ENCODE data around the gene NPHP4. TPM values are rescaled to one million over a fixed set of nuclear protein-coding genes. Genes with fewer than 3 reads are reported as not detected.

NPHP4 gene
- total and polyA plus RNA-seq, 2 donors (not counting 3 experiments of a cell fraction or from before 2014, with no cell fraction given), result 4.4 to 11.7 TPM

DNA sequence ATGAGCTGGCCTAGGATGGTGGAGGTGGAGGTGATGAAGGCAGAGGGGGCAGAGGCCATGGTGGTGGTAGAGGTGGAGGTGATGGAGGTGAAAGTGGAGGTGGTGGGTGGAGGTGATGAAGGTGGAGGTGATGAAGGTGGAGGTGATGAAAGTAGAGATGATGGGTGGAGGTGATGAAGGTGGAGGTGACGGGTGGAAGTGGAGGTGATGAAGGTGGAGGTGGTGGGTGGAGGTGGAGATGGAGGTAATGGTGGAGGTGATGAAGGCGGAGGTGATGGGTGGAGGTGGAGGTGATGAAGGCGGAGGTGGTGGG lies 19.7 kb upstream of the NPHP4 start:
- ChIA-PET CTCF (no interaction called here), POLR2A (no interaction called here)
- dilution Hi-C loops (cut with MboI; ENCODE audit: extremely low pct_ligation_motif_present, low sequenced_read_pairs) (no loop called here), intact Hi-C loops (cut with micrococcal nuclease) (no loop called here)
- no peaks in the 10 kb centered on the region for H3K9me1 ChIP-seq (replicated peaks; ENCODE audit: control insufficient read depth, extremely low read depth, insufficient read depth, low read length)
- H3K4me3 ChIP-seq (replicated peaks in 1 of 3; ENCODE audit: insufficient read depth in 1 of 3, low read depth in 1 of 3, low read length in 3 of 3), result no peak overlapping the region
- no peaks in the 10 kb centered on the region for H3K27me3 ChIP-seq (ENCODE audit: control insufficient read depth in 2 of 2, insufficient read depth in 2 of 2, low read length in 2 of 2)
- TF ChIP-seq POLR2AphosphoS5 (IDR thresholded peaks at IDR 0.05; ENCODE audit: insufficient read depth, low read depth, low read length) (no peak), MYC (IDR thresholded peaks at IDR 0.05; ENCODE audit: low read depth, low read length) (no peak), GATA2 (IDR thresholded peaks at IDR 0.05; ENCODE audit: insufficient read depth, insufficient read length, low read depth, low read length) (no peak), MAX (IDR thresholded peaks at IDR 0.05; ENCODE audit: insufficient read depth, insufficient read length) (no peak), JUN (IDR thresholded peaks at IDR 0.05; ENCODE audit: borderline replicate concordance, insufficient read depth, insufficient read length, low read depth) (no peak), EZH2 (IDR thresholded peaks at IDR 0.05; ENCODE audit: borderline replicate concordance, low read depth, low read length, severe bottlenecking) (no peak), FOS (IDR thresholded peaks at IDR 0.05; ENCODE audit: borderline replicate concordance, insufficient read depth, low read length) (no peak), POLR2A (IDR thresholded peaks at IDR 0.05; ENCODE audit: low read depth, low read length) (no peak)
- TF ChIP-seq, protein P1, sequence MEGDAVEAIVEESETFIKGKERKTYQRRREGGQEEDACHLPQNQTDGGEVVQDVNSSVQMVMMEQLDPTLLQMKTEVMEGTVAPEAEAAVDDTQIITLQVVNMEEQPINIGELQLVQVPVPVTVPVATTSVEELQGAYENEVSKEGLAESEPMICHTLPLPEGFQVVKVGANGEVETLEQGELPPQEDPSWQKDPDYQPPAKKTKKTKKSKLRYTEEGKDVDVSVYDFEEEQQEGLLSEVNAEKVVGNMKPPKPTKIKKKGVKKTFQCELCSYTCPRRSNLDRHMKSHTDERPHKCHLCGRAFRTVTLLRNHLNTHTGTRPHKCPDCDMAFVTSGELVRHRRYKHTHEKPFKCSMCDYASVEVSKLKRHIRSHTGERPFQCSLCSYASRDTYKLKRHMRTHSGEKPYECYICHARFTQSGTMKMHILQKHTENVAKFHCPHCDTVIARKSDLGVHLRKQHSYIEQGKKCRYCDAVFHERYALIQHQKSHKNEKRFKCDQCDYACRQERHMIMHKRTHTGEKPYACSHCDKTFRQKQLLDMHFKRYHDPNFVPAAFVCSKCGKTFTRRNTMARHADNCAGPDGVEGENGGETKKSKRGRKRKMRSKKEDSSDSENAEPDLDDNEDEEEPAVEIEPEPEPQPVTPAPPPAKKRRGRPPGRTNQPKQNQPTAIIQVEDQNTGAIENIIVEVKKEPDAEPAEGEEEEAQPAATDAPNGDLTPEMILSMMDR (IDR thresholded peaks at IDR 0.05; ENCODE audit: extremely low read depth in 1 of 2, insufficient read depth in 1 of 2, low read depth in 1 of 2, low read length in 2 of 2), result no peak
- H2AFZ ChIP-seq (ENCODE audit: low read depth, low read length), result no peak overlapping the region
- no peaks in the 10 kb centered on the region for H3K9me3 ChIP-seq (replicated peaks; ENCODE audit: control insufficient read depth, insufficient read depth, low read length)
- no TSS peak for BruUV-seq (replicated peaks)
- DNase-seq (ENCODE audit: low read depth, low spot score) (no peak), FAIRE-seq (no peak)
- no peaks in the 10 kb centered on the region for H4K20me1 ChIP-seq (replicated peaks; ENCODE audit: control insufficient read depth, extremely low read depth, insufficient read depth, low read length)
- no peaks in the 10 kb centered on the region for H3K79me2 ChIP-seq (ENCODE audit: control insufficient read depth, insufficient read depth, low read length)
- H3K9ac ChIP-seq (replicated peaks; ENCODE audit: extremely low read depth, insufficient read depth, low read length), result no peak overlapping the region
- H3K4me1 ChIP-seq (ENCODE audit: control insufficient read depth, extremely low read depth, insufficient read depth, low read length), result no peaks in the 10 kb centered on the region
- H3K27ac ChIP-seq (ENCODE audit: insufficient read depth, low read depth, low read length), result no peak overlapping the region
- no peaks in the 10 kb centered on the region for H3K36me3 ChIP-seq (ENCODE audit: control insufficient read depth in 2 of 2, extremely low read depth in 1 of 2, insufficient read depth in 2 of 2, low read length in 2 of 2)
- H3K4me2 ChIP-seq (ENCODE audit: insufficient read depth, low read length), result no peak overlapping the region

All from endothelial cell of umbilical vein (primary cell).